ENCODE measurements around the gene SAP30BP.

Gene SAP30BP

DNA sequence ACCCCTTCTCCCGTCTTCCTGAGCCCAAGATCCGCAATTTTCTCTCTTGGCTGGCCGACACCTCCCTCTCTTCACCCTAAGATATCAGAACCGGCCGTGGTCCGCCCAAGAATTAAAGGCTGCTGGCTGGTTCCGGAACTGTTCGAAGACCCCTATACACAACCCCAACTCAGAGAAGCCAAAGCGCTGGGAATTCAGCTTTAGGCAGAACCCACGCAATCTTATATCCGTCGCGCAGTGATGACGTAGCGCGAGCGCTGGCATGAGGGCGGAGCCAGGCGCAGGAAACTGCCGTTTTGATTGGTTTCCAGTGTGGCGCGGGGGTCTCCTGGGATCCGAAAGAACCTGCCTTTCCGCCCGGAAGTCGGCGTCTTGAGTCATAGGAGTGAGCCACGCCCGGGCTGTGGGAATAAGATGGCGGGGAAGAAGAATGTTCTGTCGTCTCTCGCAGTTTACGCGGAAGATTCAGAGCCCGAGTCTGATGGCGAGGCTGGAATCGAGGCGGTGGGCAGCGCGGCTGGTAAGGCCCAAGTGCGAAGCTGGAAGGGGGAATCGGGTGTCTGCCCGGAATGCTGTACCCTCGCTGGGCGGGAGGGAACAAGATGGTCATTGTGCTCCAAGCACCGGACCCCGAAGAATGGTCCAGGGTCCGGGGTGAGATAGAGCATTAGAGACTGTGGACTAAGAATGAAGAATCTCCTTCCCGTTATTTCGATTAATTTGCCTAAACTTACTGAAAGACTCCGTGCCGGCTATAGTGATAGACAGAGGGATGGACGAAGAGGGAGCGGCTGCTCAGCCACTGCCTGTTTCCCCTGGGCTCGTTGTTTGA is at the start of gene SAP30BP, which contains the start of gene RECQL5:
SAP30BP (plus strand) TSS at position 380 of the 832 bp plus-strand sequence; CDS start at position 415, 35 bp downstream.
RECQL5 (minus strand) TSS at position 196 of the 832 bp plus-strand sequence. CDS start 597 bp downstream, outside the sequence.
- DNase-seq (ENCODE audit: low read depth in 2 of 2) = peak; percentile 91 to 95

DNA sequence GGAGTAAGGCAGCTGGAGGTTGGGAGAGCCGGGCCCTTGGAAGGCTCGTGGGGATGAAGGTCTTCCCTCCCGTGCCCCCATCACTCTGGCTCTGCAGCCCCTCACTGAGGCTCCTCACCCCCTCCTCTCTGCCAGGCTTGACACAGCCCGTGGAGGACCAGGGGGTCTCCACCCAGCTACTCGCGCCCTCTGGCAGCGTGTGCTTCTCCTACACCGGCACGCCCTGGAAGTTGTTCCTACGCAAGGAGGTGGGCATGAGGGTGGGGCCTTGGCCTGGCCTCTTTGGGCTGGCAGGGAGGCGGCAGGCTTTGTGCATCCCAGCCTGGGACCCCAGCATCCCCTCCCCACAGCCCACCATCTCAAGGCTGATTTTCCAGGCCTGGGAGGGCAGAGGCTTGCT is 49.5 kb upstream of the SAP30BP start:
- no peak for DNase-seq (ENCODE audit: low read depth in 2 of 2)

DNA sequence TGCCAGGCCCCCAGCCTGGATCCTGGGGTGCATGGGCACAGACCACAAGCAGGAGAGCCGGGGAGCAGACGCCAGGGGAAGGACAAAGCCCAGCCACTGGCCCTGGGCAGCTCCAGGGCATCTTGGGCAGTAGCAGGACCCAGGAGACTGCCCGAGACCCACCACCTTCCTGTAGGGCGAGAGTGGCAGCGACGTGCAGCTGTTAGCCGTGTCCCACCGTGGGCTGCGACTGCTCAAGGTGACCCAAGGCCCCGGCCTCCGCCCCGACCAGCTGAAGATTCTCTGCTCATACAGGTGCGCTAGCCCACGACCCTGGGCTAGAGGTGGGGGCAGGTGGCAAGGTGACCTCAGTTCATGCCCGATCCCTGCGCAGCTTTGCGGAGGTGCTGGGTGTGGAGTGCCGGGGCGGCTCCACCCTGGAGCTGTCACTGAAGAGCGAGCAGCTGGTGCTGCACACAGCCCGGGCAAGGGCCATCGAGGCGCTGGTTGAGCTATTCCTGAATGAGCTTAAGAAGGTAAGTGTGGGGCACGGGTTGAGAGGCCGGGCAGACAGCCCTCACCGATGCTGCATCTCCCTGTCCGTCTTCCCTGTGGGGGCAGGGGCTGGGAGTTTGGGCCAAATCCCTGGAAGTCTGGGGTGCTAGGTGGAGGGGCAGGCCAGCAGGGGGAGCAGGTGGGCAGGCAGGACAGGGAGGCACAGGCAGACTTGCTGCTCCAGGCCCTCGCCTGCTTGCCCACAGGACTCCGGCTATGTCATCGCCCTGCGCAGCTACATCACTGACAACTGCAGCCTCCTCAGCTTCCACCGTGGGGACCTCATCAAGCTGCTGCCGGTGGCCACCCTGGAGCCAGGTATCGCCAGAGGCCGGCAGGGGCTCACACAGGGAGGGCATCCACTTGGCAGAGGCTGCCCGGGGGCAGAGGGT is 47.4 kb upstream of the SAP30BP start:
- DNase-seq (ENCODE audit: low read depth in 2 of 2) = no peak

DNA sequence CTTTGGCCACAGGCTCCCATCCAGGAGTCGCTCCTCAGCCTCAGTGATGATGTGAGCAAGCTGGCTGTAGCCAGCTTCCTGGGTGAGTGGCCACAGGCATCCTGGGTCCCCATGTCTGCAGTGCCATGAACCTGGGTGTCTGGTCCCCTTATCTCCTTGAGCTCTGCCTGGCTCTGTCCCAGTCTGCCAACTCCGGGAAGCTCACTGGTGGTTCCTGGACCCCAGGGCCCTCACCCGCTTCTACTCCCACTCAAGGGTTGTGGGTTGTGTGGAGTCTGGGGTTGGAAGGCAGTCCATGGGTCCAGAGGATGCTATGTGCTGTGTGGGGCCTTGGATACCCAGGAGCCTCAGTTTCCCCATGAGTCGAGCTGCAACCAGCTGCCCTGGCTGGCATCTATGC is 45.6 kb upstream of the SAP30BP start:
- DNase-seq (ENCODE audit: low read depth in 2 of 2) = no peak

DNA sequence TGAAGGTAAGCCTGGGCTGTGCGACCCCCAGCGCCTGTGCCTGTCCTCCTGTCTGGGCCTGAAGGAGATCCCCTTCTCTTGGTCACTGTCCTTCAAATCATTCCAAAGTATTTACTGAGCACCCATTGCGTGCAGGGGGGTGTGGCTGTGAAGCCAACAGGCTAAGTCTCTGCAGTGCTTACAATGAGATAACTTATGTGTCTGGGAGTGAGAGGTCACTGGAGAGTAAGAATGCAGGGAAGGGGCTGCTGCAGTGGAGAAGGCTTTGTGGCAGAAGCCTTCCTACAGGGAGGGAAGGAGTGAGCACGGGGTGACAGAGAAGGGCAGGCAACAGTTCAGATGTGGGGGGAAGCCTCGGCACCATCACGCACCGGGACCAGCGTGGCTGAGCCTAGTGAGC is 45.1 kb upstream of the SAP30BP start:
- no peak for DNase-seq (ENCODE audit: low read depth in 2 of 2)

DNA sequence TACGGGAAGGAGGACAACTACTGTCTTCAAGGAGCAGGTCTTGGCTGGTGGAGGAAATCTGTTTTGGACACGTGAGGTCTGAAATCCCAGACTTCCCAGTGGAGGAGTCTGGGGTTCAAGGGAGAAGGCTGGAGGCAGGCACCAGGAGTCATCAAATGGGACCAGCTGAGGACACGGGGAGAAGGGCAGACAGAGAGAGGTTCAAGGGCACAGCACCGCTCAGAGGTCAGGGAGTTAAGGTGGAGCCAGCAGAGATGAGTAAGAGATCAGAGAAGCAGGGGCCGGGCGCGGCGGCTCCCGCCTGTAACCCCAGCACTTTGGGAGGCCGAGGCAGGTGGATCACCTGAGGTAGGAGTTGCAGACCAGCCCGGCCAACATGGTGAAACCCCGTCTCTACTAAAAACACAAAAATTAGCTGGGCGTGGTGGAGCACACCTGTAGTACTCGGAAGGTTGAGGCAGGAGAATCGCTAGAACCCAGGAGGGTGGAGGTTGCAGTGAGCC is 44.3 kb upstream of the SAP30BP start:
- DNase-seq (ENCODE audit: low read depth in 2 of 2) = no peak

DNA sequence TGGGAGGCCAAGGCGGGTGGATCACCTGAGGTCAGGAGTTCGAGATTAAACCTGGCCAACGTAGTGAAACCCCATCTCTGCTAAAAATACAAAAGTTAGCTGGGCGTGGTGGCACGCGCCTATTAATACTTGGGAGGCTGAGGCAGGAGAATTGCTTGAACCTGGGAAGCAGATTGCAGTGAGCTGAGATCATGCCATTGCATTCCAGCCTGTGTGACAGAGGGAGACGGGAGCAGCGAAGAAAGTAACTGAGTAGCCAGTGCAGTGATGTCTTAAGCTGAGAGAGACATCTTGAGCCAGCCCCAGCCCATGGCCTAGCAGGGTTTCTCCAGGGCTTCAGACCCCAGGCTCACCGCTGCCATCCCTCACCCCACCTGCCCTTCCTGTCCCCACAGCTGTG is 43.8 kb upstream of the SAP30BP start:
- no peak for DNase-seq (ENCODE audit: low read depth in 2 of 2)

DNA sequence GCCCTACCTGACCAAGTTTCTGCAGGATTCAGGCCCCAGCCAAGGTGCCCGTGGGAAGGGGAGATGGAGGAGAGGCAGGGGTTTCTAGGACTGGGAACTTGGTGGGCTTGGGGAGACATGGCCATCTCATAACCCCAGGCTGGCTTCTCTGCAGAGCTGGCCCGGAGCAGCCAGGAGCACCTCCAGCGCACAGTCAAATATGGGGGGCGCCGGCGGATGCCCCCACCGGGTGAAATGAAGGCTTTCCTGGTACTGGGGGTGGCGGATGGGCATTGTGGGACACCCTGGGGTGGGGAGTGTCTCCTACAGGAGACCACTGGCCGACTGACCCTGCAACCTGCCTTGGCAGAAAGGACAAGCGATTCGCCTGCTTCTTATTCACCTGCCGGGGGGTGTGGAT is 43.1 kb upstream of the SAP30BP start:
- no peak for DNase-seq (ENCODE audit: low read depth in 2 of 2)

DNA sequence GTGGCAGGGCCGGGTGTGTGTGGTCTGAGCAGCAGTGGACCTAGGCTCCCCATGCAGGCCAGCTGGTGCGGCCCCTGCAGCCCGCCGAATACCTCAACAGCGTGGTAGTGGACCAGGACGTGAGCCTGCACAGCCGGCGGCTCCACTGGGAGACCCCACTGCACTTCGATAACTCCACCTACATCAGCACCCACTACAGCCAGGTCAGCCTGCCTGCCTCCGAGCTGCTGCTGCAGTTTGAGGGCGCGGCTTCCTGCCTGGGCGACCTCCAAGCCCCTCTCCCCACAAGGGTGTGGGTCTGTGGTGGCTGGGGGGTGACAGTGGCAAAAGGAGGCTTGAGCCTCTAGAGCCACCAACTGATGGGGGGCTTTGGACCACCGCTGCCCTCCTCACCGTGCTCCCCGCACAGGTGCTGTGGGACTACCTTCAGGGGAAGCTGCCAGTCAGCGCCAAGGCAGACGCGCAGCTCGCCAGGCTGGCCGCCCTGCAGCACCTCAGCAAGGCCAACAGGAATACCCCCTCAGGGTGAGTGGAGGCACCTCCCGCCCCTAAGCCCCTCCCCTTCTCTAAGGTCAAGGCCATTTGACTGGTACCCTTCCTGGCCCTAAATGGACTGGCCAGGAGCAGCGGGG is 42.3 kb upstream of the SAP30BP start:
- DNase-seq (ENCODE audit: low read depth in 2 of 2) = no peak

DNA sequence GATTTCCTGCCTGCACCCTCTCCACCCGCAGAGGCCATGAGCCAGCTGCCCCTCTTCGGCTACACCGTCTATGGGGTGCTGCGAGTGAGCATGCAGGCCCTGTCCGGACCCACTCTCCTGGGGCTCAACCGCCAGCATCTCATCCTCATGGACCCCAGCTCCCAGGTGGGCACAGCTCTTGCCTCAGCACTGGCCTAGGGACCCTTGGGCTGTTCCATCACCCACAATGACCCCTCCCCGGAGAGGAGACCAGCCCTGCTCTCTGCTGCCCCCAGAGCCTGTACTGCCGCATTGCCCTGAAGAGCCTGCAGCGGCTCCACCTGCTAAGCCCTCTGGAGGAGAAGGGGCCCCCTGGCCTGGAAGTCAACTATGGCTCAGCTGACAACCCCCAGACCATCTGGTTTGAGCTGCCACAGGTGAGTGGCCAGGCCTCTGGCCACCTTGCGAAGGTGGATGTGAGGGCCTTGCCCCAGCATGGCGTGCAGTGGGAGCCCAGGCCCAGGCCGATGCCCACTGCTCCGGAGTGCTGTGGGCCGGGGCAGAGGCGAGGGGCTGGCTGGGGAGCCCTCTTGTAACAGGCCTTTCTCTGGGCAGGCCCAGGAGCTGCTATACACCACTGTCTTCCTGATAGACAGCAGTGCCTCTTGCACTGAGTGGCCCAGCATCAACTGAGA is 41.2 kb upstream of the SAP30BP start:
- DNase-seq (ENCODE audit: low read depth in 2 of 2) = no peak

DNA sequence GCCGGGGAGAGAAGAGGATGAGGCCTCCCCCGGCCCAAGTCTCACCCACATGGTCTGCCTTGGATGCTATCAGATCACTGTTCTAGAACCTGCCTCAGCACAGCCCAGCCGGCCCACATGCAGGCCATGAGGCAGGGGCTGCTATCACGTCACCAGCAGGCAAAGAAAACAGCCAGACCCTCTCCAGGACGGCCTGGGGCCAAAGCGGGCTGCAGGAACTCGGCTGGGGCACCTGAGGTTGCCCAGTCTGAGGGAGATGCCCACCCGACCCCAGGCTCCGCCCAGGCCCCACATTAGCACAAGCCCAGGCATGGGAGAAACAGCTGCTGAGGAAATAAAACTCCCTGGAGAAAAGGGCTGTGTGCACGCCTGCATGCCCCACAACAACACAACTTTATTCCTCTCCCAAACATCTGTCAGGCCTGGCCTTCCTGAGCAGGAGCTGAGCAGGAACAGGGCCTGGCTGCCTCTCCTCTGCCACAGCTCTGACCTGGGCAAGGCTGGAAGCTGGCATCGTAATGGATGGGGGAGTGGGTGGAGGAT is 40.6 kb upstream of the SAP30BP start:
- no peak for DNase-seq (ENCODE audit: low read depth in 2 of 2)

DNA sequence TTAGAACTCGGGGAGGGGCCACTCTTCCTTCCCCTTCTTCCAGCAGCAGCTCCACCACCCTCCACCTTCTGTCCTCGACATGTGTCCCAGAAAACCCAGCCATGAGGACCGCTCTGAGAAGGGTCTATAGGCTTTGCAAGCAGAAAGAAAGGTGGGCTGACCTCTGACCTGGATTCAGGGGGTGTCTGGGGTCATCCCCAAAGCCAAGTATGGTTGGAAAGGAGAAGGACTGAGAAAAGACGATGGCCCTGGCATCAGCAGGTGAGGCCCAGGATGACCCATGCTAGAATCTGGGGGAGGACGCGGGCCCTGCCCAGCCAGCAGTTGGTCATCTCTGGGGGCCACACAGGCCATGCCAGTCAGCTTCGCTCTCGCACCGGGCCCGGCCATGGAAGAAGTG is 40.0 kb upstream of the SAP30BP start:
- no peak for DNase-seq (ENCODE audit: low read depth in 2 of 2)

DNA sequence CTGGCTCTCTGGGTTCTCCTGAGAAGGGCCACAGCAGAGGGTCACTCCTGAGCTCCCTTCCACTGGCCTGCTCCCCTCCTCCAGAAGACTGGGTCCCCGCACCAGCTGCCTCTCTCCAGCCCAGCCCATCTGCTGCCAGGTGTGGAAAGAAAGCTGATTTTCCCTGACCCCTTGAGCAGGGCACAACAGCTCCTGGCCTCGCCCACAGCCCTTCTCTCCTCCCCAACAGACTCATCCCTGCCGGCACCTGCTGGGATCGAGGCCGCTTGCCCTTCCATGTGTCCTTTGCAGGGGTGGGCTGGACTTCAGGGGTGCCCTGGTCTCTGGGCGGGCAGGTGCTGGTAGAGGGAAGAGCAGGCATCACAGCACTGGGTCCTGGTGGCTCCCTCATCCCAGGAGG is 38.7 kb upstream of the SAP30BP start:
- DNase-seq (ENCODE audit: low read depth in 2 of 2) = no peak

DNA sequence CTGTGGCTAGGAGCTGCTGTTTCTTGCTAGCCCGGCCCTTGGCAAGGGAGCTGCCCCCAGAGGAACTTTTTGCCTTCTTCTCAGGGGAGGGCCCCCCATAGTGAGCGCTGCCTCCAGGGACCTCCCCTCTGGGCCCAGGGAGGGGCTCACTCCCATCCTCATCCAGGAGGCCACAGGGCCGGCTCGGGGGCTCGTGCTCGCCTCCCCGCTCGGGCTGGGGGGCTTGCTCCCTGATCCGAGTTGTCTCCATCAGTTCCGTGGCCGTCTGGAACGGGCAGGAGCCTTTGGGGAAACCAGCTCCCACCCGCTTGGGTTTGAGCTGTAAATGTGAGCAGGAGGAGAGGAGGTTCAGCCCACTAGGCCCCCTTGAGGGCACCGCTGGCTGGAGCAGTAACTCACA is 38.0 kb upstream of the SAP30BP start:
- DNase-seq (ENCODE audit: low read depth in 2 of 2) = no peak

DNA sequence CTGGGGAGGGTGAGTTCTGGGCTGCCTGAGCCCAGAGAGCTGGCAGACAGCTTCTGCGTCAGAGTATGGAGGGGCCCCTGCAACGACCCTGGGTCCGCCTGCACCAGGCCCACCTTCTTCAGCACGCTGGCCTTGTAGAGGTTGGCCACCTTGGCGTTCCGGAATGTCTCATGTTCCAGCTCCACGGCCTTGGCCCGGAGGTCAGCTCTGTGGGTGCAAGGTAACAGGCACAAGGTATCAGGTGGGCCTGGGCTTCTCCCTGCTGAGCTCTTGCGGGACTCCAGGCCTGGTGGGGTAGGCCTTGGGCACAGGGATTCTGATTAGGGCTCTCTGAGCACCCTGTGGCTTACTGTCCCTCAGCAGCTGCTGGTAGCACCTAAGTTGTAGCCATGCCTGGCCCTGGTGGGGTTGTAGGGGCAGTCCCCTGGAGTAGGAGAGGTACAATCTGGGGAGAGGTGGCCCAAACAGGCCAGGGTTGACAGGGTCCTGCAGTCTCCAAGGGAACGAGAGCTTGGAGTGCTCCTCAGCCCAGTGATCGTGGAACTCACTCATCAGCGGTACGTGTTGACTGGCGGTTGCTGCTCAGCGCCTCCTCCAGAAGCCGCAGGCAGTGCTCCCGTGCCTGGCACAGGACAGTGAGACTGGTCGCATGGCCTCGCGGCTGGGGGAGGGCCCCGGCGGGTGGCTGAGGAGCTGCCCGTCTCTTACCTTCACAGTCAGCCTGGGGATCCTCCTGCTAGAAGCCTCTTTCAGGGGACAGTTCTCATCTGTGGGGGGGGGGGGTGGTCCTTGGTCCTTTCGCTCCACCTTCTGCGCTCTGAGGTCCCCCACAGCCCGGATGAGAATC is 36.8 kb upstream of the SAP30BP start:
- no peak for DNase-seq (ENCODE audit: low read depth in 2 of 2)

DNA sequence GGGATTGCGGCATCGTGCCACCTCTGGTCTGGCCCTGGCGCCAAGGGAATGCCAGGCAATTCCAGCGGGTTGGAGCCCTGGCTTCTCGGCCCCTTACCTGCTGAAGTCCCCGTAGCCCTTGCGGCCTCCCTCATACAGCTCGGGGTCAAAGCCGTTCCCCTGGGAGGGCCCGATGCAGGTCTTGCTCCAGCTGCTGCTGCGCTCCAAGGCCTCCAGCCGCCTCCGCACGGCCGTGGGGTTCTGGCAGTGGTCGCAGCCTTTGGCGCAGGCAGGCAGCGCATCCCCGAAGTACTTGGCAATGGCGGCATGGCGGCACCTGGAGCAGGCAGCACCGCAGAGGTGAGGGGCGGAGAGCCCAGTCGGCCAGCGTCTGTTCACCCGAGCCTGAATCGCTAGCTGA is 35.8 kb upstream of the SAP30BP start:
- no peak for DNase-seq (ENCODE audit: low read depth in 2 of 2)

DNA sequence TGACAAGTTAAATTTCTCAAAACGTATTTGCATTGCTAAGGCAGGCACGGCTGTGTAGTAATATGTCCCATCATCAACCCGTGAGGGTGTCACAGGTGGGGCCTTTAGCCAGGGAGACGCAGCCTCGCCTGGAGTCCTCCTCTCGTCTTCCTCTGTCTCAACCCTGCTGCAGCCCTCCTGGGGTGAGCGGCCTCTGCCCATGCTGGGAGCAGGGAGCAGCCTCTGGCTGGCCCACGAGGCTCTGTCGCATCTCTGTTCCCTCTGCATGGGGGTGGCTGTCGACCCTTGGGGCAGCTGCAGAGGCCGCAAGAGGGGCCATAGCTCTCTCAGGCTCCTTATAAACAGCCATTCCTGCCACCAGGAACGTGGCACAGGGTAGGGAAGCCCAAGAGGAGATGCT is 34.7 kb upstream of the SAP30BP start:
- DNase-seq (ENCODE audit: low read depth in 2 of 2) = no peak

DNA sequence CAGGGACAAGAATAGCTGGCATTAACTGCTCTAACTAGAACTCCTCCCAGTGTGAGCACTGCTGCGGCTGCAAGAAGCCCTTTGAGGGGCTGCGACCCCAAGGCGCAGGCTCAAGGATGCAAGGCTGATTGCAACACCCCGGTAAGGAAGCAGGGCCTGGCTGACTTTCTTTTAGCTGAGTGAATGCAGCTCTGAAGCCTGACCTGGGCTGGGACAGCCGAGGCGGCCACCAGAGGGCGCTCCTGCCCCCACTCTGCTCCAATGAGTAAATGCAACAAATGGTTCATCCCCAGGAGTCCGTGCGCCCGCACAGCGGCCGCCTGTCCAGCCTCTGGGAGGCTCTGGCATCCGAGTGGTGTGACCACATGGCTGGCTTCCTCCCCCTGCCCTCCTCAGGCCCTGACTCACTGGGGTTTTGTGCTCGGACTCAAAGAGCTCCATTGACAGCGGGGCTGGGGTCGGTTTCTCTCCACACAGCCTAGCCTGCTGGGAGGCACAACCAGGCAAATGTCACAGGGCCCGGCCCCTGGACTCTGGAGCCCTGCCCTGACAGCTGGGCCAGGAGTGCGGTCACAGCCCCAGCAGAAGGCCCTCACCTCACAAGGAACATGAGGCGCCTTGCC is 34.2 kb upstream of the SAP30BP start, which contains the start of gene SMIM5:
SMIM5 (plus strand) TSS at position 572 of the 623 bp plus-strand sequence. CDS start 6,768 bp downstream, outside the sequence.
- DNase-seq (ENCODE audit: low read depth in 2 of 2) = peak; percentile 61 to 77

All from stimulated activated CD4-positive, alpha-beta T cell treated with anti-CD3 and anti-CD28 coated beads, Interleukin-1b, Interleukin-23, amount 100 ng/mL, for 1 hour (primary cell).